Neutrophil (primary cell): ENCODE data around the gene EEF1AKMT3.

Experiments
- H3K27ac ChIP-seq: fragments of 200-600 bp; sonication (generic); 2 replicates; pipeline ENCODE4 v1.5.1; 2016; ENCODE audit warnings: mild to moderate bottlenecking, moderate library complexity
- H3K27me3 ChIP-seq: fragments of 200-600 bp; sonication (generic); 2 replicates; pipeline ENCODE4 v1.6.0; 2016; ENCODE audit warnings: mild to moderate bottlenecking
- H3K36me3 ChIP-seq: fragments of 200-600 bp; sonication (generic); 2 replicates; pipeline ENCODE4 v1.5.1; 2017
- H3K4me1 ChIP-seq, 2 experiments: fragments of 200-600 bp in 1 of 2; sonication (generic) in 1 of 2; 1 replicate in 1 of 2; 2 replicates in 1 of 2; pipeline versions ENCODE4 v1.5.1 to v1.6.1; 2013 to 2016; ENCODE audit warnings: low read depth in 1 of 2, low read length in 1 of 2, mild to moderate bottlenecking in 1 of 2, moderate library complexity in 1 of 2; ENCODE audit not compliant: control insufficient read depth in 1 of 2, insufficient read depth in 1 of 2
- H3K4me3 ChIP-seq, 2 experiments: fragments of 200-600 bp in 1 of 2; sonication (generic) in 1 of 2; 1 replicate in 1 of 2; 2 replicates in 1 of 2; pipeline ENCODE4 v1.5.1; 2013 to 2016; ENCODE audit warnings: low read depth in 1 of 2, low read length in 1 of 2, mild to moderate bottlenecking in 1 of 2, moderate library complexity in 1 of 2
- H3K9me3 ChIP-seq: fragments of 200-600 bp; sonication (generic); 2 replicates; pipeline ENCODE4 v1.5.1; 2016
- CTCF ChIP-seq: fragments of 200-600 bp; sonication (generic); IDR thresholded peaks from 2 replicates; pipeline ENCODE4 v1.5.1; 2016; ENCODE audit warnings: antibody characterized with exemption

The EEF1AKMT3 gene

GRCh38 chr12:57751432-57751787 lies 21.0 kb upstream of the EEF1AKMT3 start:
- Histone ChIP-seq H3K27ac (no peak overlapping the region), H3K27me3 (peaks cover 40% of the 10 kb centered on the region), H3K4me3 (peak overlapping the region; percentile 64 to 78), H3K9me3 (no peaks in the 10 kb centered on the region), H3K36me3 (no peaks in the 10 kb centered on the region), H3K4me1 (peaks cover 30 to 36% of the 10 kb centered on the region in 2 experiments)
- no peak for TF ChIP-seq CTCF

- H3K4me1 ChIP-seq = peaks cover 36 to 42% of the 10 kb centered on the region in 2 experiments
- H3K36me3 ChIP-seq = no peaks in the 10 kb centered on the region
- peak within 1 kb of the TSS; percentile 64 to 78 for H3K4me3 ChIP-seq
- H3K9me3 ChIP-seq = no peaks in the 10 kb centered on the region
- peak within 1 kb of the TSS; percentile 54 for H3K27ac ChIP-seq
- no peak for TF ChIP-seq CTCF
- H3K27me3 ChIP-seq = peaks cover 46% of the 10 kb centered on the region
Observed at GRCh38 chr12:57751788-57752667, 20.4 kb upstream of the EEF1AKMT3 start, which contains the start of gene CDK4. Gene CDK4, minus strand, starts transcription at chr12:57752310. Its CDS starts 593 bp downstream, at chr12:57751717.

- TF ChIP-seq CTCF = no peak
- Histone ChIP-seq H3K9me3 (no peaks in the 10 kb centered on the region), H3K27ac (peak overlapping the region; percentile 54), H3K4me1 (peaks cover 36 to 42% of the 10 kb centered on the region in 2 experiments), H3K27me3 (peaks cover 49% of the 10 kb centered on the region), H3K4me3 (peak overlapping the region; percentile 64 to 78), H3K36me3 (no peaks in the 10 kb centered on the region)
Observed at GRCh38 chr12:57752668-57753000, 19.8 kb upstream of the EEF1AKMT3 start.

GRCh38 chr12:57753756-57754337 lies 18.6 kb upstream of the EEF1AKMT3 start:
- H3K36me3 ChIP-seq = no peaks in the 10 kb centered on the region
- H3K27ac ChIP-seq = no peak overlapping the region
- no peak for TF ChIP-seq CTCF
- H3K4me1 ChIP-seq = peaks cover 36 to 42% of the 10 kb centered on the region in 2 experiments
- H3K27me3 ChIP-seq = peaks cover 49% of the 10 kb centered on the region
- no peak overlapping the region for H3K4me3 ChIP-seq
- H3K9me3 ChIP-seq = no peaks in the 10 kb centered on the region

- H3K4me1 ChIP-seq = peaks cover 36 to 42% of the 10 kb centered on the region in 2 experiments
- no peak for TF ChIP-seq CTCF
- H3K27ac ChIP-seq = no peak within 1 kb of the TSS
- no peaks in the 10 kb centered on the region for H3K9me3 ChIP-seq
- no peaks in the 10 kb centered on the region for H3K36me3 ChIP-seq
- peaks cover 49% of the 10 kb centered on the region for H3K27me3 ChIP-seq
- H3K4me3 ChIP-seq = peak within 1 kb of the TSS; percentile 52 to 66
Observed at GRCh38 chr12:57754411-57755193, 17.8 kb upstream of the EEF1AKMT3 start, which contains the start of gene MARCHF9. Gene MARCHF9, plus strand, starts transcription at chr12:57755103. Its CDS starts 426 bp downstream, at chr12:57755529.
